ENCODE measurements around the gene TRIM32. TPM values are rescaled to one million over a fixed set of nuclear protein-coding genes. Genes with fewer than 3 reads are reported as not detected.

The TRIM32 gene
- total and polyA plus RNA-seq, 2 donors (not counting 1 experiment from before 2014, with no cell fraction given), result 3.6 to 14.1 TPM

DNA sequence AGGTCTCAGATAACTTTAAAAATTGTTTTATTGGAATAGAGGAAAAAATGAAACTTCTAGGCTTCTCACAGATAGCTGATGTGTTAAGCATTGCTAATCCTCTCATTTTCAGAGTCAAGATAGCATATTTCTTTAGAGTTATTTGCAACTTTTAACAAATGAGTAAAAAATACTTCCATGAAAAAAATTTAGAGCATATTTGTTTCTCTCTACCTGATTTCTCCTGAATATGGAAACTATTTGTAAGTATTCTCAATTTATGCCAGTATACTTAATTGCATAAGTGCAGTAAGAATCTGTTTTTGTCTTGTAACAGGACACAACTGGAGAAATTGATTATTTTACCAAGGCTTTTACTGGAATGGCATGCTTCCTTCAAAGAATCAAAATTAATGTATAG lies 3.6 kb upstream of the TRIM32 start:
- H3K27me3 ChIP-seq (replicated peaks in 1 of 4; ENCODE audit: control extremely low read depth in 1 of 4, control insufficient read depth in 3 of 4, insufficient read depth in 4 of 4, low read length in 3 of 4), result no peaks in the 10 kb centered on the region
- DNase-seq (no peak), ATAC-seq (ENCODE audit: low read depth) (no peak)
- H3K36me3 ChIP-seq (replicated peaks in 1 of 2; ENCODE audit: control extremely low read depth in 1 of 2, control insufficient read depth in 1 of 2, extremely low read depth in 1 of 2, insufficient read depth in 2 of 2, low read length in 1 of 2), result no peaks in the 10 kb centered on the region
- TF ChIP-seq EZH2 (IDR thresholded peaks at IDR 0.05; ENCODE audit: borderline replicate concordance, insufficient read depth, low read depth, low read length, poor library complexity, severe bottlenecking) (no peak), CTCF (IDR thresholded peaks at IDR 0.05) (no peak)
- no peak overlapping the region for H3K4me2 ChIP-seq (replicated peaks; ENCODE audit: low read depth, low read length, poor library complexity, severe bottlenecking)
- Mint-ChIP-seq H3K27ac (no peak overlapping the region), H3K4me3 (no peak overlapping the region), H3K27me3 (no peaks in the 10 kb centered on the region), H3K4me1 (peaks cover 24% of the 10 kb centered on the region), H3K9me3 (ENCODE audit: insufficient read depth) (no peaks in the 10 kb centered on the region)
- H3K9ac ChIP-seq (ENCODE audit: low read length), result no peak overlapping the region
- H3K9me3 ChIP-seq (ENCODE audit: control extremely low read depth in 1 of 3, control insufficient read depth in 2 of 3, insufficient read depth in 1 of 3, low read length in 2 of 3), result peaks cover 0 to 2% (median 0%) of the 10 kb centered on the region in 3 donors
- H3K4me1 ChIP-seq (ENCODE audit: control insufficient read depth in 2 of 2, insufficient read depth in 2 of 2, low read length in 2 of 2), result peaks cover 17 to 19% of the 10 kb centered on the region in 2 donors
- no peak overlapping the region for H2AFZ ChIP-seq (ENCODE audit: insufficient read depth, low read depth, low read length, poor library complexity, severe bottlenecking)
- H3K4me3 ChIP-seq (ENCODE audit: control extremely low read depth in 1 of 5, extremely low read depth in 1 of 5, insufficient read depth in 1 of 5, low read depth in 2 of 5, low read length in 4 of 5), result no peak overlapping the region
- no peak overlapping the region for H3K27ac ChIP-seq (ENCODE audit: low read length in 2 of 2)
- ChIA-PET CTCF (no interaction called here), POLR2A (no interaction called here)
- intact Hi-C loops (cut with micrococcal nuclease), result no loop called here
- no peaks in the 10 kb centered on the region for H4K20me1 ChIP-seq (ENCODE audit: control insufficient read depth, insufficient read depth, low read length, poor library complexity, severe bottlenecking)
- peaks cover 24% of the 10 kb centered on the region for H3K79me2 ChIP-seq (ENCODE audit: control insufficient read depth, insufficient read depth, low read length)

DNA sequence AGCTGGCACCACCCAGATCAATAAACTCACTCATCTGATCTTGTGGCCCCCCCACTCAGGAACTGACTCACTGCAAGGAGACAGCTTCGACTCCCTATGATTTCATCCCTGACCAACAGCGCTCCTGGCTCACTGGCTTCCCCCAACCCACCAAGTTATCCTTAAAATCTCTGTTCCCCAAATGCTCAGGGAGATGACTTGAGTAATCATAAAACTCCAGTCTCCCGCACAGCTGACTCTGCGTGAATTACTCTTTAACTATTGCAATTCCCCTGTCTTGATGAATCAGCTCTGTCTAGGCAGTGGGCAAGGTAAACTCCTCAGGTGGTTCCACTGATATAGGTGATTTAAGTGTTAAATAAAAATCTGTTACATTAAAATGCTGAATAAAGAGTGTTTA lies 1.9 kb upstream of the TRIM32 start:
- Histone ChIP-seq H3K79me2 (ENCODE audit: control insufficient read depth, insufficient read depth, low read length) (peaks cover 29% of the 10 kb centered on the region), H3K36me3 (replicated peaks in 1 of 2; ENCODE audit: control extremely low read depth in 1 of 2, control insufficient read depth in 1 of 2, extremely low read depth in 1 of 2, insufficient read depth in 2 of 2, low read length in 1 of 2) (no peaks in the 10 kb centered on the region), H3K27me3 (replicated peaks in 1 of 4; ENCODE audit: control extremely low read depth in 1 of 4, control insufficient read depth in 3 of 4, insufficient read depth in 4 of 4, low read length in 3 of 4) (no peaks in the 10 kb centered on the region), H2AFZ (ENCODE audit: insufficient read depth, low read depth, low read length, poor library complexity, severe bottlenecking) (no peak overlapping the region), H3K27ac (ENCODE audit: low read length in 2 of 2) (no peak overlapping the region), H3K4me3 (ENCODE audit: control extremely low read depth in 1 of 5, extremely low read depth in 1 of 5, insufficient read depth in 1 of 5, low read depth in 2 of 5, low read length in 4 of 5) (no peak overlapping the region), H3K4me2 (replicated peaks; ENCODE audit: low read depth, low read length, poor library complexity, severe bottlenecking) (no peak overlapping the region), H3K9ac (ENCODE audit: low read length) (no peak overlapping the region), H3K4me1 (ENCODE audit: control insufficient read depth in 2 of 2, insufficient read depth in 2 of 2, low read length in 2 of 2) (peaks cover 20% of the 10 kb centered on the region in 2 donors), H3K9me3 (ENCODE audit: control extremely low read depth in 1 of 3, control insufficient read depth in 2 of 3, insufficient read depth in 1 of 3, low read length in 2 of 3) (peaks cover 0 to 2% (median 0%) of the 10 kb centered on the region in 3 donors), H4K20me1 (ENCODE audit: control insufficient read depth, insufficient read depth, low read length, poor library complexity, severe bottlenecking) (no peaks in the 10 kb centered on the region)
- peaks cover 35% of the 10 kb centered on the region for H3K4me1 Mint-ChIP-seq
- no peaks in the 10 kb centered on the region for H3K27me3 Mint-ChIP-seq
- H3K9me3 Mint-ChIP-seq (ENCODE audit: insufficient read depth), result no peaks in the 10 kb centered on the region
- WGBS (ENCODE audit: insufficient coverage), result 96% methylated on average over 2 of the region's 4 CpGs
- ChIA-PET POLR2A (no interaction called here), CTCF (no interaction called here)
- TF ChIP-seq CTCF (IDR thresholded peaks at IDR 0.05), result no peak
- no peak for TF ChIP-seq EZH2 (IDR thresholded peaks at IDR 0.05; ENCODE audit: borderline replicate concordance, insufficient read depth, low read depth, low read length, poor library complexity, severe bottlenecking)
- no peak overlapping the region for H3K27ac Mint-ChIP-seq
- no peak for ATAC-seq (ENCODE audit: low read depth)
- no peak for DNase-seq
- H3K4me3 Mint-ChIP-seq, result no peak overlapping the region
- intact Hi-C loops (cut with micrococcal nuclease), result no loop called here
